ENCODE measurements around the gene AMELY.
"Not testable (repeated sequence)": the region's sequence is repeated elsewhere in the genome, so short reads cannot be mapped to it uniquely, and the experiment has no call there.

Gene AMELY

DNA sequence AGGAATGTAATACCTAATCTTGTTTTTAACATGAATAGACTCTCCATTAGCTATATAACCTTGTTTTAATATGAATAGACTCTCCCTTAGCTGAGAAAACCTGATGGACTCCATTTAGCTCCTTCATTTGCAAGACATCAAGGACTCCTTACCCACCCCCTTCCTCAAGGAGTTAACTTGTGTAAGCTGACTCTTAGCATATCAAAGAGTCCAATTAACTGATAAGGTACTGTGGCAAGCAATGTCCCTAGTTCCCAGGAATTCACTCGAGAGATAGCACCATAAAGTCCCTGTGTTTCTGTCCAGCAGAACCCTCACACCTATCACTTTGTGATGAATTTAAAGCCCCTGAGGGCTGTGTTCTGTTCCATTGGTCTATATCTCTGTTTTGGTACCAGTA lies 16.3 kb downstream of the AMELY start:
- no peak for DNase-seq (ENCODE audit: low spot score)
- TF ChIP-seq, protein P1, sequence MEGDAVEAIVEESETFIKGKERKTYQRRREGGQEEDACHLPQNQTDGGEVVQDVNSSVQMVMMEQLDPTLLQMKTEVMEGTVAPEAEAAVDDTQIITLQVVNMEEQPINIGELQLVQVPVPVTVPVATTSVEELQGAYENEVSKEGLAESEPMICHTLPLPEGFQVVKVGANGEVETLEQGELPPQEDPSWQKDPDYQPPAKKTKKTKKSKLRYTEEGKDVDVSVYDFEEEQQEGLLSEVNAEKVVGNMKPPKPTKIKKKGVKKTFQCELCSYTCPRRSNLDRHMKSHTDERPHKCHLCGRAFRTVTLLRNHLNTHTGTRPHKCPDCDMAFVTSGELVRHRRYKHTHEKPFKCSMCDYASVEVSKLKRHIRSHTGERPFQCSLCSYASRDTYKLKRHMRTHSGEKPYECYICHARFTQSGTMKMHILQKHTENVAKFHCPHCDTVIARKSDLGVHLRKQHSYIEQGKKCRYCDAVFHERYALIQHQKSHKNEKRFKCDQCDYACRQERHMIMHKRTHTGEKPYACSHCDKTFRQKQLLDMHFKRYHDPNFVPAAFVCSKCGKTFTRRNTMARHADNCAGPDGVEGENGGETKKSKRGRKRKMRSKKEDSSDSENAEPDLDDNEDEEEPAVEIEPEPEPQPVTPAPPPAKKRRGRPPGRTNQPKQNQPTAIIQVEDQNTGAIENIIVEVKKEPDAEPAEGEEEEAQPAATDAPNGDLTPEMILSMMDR (IDR thresholded peaks at IDR 0.05; ENCODE audit: extremely low read depth, missing control alignments) = no peak

DNA sequence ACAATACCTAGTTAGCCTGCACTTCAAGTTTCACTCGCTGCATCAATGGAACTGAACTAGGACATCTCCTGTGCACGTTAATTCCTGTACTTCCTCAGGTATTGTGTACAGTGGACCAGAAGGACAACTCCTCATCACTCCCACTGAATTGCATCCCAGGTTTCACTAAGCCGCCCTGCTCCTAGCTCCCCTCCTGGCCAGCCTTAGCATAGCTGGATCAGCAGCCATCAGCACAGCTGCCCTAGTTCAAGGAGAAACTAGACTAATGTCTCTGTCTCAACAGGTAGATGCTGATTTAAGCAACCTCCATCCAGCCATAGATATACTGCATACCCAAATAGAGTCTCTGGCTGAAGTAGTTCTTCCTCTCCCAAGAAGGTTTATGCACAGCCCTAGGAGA lies 17.1 kb downstream of the AMELY start:
- no peak for DNase-seq (ENCODE audit: low spot score)
- TF ChIP-seq, protein P1 (IDR thresholded peaks at IDR 0.05; ENCODE audit: extremely low read depth, missing control alignments) = no peak

DNA sequence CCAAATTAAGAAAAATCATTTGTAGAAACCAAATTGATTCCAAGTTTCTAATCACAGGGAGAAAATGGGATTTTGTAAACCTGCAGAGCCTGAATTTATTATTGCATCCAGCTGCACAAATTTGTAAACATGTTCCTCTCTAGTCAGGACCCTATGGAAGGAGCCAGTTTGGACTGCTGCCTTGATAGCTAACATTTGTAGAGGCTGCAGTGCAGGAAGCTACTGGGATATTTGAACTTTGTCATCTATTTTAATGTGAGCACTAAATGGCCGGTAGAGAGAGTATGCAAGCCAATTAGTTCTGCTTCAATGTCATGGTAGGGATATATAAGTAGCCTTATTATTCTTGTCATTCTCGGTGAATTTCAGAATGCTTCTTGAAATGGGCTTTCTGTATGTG lies 62.2 kb downstream of the AMELY start:
- DNase-seq (ENCODE audit: low spot score) = no peak
- TF ChIP-seq, protein P1 (IDR thresholded peaks at IDR 0.05; ENCODE audit: extremely low read depth, missing control alignments) = no peak

DNA sequence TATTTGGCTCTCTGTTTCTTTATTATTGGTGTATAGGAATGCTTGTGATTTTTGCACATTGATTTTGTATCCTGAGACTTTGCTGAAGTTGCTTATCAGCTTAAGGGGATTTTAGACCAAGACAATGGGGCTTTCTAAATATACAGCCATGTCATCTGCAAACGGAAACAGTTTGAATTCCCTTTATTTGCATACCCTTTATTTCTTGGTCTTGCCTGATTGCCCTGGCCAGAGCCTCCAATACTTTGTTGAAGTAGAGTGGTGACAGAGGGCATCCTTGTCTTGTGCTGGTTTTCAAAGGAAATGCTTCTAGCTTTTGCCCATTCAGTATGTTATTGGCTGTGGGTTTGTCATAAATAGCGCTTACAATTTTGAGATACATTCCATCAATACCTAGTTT lies 68.9 kb downstream of the AMELY start:
- DNase-seq (ENCODE audit: low spot score) = not testable (repeated sequence)
